Stimulated activated CD4-positive, alpha-beta T cell treated with anti-CD3 and anti-CD28 coated beads, TNF-alpha, amount 100 ng/mL, for 48 hours (primary cell): ENCODE data around the gene NMRAL1.

Experiments
- DNase-seq, 3 donors: peaks; one replicate each; pipeline ENCODE4 v3.0.0-alpha.2; 2020; ENCODE audit warnings: low read depth in 3 of 3

The NMRAL1 gene

DNA sequence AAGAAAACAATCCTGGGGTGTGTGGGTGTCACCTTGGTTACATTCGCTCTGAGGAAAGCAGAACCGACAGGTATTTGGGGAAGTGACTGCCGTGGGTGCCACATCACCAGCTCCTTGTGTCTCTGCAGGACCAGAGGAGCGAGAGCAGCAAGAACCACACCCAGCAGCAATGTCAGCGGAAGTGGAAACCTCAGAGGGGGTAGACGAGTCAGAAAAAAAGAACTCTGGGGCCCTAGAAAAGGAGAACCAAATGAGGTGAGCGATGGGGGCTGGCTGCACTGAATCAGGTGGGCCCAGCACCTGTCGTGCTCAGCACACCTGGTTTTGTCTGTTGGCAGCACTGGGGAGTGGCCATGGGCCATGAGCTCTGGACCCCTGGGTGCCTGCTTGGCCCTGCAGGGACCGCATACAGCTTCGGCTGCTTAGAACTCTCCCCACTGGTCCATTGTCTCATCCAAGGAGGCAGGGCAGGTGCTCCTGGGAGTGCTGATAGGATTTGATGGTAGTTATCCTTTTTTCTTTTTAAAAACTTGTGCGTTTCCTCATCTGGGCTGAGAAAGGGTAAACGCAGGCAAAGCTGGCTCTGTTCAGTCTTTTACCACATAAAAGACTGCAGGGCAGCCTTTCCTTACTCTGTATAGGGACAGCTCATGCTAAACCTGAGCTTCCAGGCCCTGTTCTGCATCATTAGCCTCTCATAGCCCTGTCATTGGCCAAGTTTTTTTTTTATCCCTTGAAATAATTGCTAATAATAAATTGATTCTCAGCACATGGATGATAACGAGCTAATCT lies 31.1 kb upstream of the NMRAL1 start:
- peak; percentile 19 to 52 (median 48) for DNase-seq

DNA sequence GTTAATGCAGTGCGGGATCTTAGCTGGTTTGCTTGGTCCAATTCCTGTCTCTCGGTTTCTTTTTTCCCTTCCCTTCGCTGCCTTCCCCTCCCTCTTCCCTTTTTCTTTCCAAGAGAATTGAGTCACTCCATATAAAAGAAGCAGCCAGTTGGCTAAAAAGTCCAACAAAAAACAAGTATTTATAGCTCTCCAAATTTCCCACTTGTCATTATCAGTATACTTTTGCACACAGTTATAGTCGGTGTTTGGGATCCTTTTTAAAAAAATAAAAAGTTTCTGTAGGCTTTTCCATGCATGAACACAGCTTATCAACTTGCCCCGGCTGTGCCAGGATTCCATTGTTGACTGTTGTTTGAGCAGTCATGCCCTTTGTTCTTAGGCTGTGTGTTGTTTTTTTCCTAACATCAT lies 26.6 kb upstream of the NMRAL1 start:
- no peak for DNase-seq

DNA sequence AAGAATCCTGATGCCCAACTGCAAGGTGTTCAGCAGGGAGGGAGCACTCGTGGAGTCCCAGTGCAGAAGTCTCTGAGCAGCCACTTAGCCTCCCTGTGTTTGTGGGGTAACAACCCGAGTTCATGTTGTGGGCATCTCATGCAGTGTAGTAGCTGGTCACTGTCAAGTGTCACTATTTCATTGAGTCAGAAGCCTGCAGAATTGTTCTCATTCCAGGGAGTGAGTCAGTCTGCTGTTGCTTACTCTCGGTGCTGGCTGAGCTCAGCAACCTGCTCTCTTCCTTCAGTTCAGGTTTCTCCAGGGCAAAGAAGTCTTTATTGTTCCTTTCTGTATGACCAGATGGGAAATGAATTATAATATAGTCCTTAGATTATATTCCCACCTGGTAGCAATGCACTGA lies 25.8 kb upstream of the NMRAL1 start:
- no peak for DNase-seq

DNA sequence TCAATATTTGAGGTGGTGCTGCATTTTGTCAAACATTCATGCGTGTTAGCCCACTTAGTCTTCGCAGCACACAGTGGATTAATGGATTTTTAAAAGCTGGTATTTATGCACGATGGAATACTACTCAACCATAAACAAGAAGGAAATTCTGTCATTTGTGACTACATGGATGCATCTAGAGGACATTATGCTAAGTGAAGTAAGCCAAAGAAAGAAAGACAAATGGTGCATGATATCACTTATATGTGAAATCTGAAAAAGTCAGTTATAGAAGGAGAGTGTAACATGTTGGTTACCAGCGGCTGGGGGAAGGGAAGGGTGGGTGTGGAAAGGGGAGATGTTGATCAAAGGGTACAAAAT lies 24.8 kb upstream of the NMRAL1 start:
- DNase-seq, result no peak

DNA sequence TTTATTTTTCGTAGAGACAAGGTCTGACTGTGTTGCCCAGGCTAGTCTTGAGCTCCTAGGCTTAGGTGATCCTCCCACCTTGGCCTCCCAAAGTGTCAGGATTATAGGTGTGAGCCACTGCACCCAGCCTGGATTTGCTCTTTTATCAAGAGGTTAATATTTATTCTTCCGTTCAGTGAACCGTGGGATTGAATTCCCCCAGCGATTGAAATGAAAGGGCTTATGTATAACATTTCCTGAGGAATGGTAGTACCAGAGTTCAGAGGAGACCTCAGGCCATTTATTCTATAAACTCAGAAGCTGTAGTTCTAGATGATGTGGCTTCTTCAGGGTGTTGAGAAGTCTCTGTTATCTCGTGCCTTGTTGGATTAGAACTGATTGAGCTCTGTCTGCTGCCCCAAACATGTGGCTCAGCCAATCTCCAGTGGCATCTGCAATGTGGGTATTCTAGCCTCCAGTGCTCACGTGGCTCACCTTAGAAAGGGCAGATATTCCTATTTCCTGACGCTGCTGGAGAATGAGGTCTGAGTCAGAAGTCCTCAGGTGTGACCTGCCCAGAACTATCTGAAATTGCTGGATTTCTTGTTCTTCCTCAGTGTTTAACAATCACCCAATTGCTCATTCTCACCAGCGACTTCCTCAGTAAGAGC lies 24.2 kb upstream of the NMRAL1 start:
- no peak for DNase-seq

DNA sequence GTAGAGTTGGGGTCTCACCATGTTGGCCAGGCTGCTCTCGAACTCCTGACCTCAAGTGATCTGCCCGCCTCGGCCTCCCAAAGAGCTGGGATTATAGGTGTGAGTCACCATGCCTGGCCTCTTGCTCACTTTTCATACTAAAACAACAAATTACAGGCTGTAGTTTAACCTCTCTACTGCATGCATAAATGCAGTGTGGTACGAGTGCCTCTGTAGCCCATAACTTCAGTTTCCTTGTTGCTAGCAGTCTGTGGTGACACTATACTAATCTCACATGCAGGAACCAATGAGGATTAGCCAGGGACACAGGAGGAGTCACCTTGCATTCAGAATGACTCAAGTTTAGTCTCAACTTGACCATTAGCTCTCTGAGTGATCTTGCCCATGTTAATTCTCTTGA lies 21.9 kb upstream of the NMRAL1 start:
- no peak for DNase-seq

DNA sequence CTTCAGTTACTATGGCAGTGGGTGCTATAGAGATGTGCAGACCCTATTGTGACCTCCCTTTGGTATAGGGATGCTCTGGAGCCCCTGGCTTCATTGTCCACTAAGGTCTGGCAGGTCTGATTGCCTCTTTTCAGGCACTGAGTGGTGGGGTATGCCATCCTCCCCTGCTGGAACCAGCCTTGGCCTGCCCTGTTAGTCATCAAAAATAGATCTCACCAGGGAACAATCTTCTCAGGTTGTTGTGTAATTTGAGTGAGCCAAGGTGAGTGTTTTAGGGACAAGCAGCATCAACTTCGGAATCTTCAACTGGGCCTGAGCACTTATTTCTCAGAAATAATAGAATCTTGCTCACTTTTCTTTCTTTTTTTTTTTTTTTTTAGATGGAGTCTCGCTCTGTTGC lies 21.3 kb upstream of the NMRAL1 start:
- DNase-seq, result no peak

DNA sequence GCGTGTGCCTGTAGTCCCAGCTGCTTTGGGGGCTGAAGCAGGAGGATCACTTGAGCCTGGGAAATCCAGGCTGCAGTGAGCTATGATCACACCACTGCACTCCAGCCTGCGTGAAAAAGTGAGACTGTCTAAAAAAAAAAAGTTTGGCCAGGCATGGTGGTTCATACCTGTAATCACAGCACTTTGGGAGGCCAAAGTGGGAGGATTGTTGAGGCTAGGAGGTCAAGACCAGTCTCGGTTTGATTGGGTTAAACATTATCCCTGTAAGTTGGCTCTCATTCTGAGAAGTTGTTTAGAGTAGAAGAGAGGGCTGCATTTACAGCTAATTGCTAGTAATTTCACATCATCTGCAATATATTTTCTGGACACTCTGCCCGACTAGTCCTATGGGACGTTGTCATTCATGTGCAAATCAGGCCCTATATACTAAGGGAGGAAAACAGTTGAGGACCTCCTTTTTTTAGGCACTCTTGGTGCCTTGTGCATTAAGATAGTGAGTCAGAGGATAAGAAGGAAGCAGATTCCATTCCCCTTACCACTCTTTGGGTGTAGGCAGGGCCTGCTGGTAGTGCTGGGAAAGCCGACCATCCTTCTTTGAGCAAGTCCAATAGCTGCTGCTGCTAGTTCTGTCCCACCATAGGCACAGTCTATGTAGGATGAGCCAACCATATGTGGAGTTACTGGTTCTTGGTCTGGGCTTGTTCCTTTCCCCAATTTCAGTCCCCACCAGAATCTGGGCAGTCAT lies 20.5 kb upstream of the NMRAL1 start:
- DNase-seq, result no peak

DNA sequence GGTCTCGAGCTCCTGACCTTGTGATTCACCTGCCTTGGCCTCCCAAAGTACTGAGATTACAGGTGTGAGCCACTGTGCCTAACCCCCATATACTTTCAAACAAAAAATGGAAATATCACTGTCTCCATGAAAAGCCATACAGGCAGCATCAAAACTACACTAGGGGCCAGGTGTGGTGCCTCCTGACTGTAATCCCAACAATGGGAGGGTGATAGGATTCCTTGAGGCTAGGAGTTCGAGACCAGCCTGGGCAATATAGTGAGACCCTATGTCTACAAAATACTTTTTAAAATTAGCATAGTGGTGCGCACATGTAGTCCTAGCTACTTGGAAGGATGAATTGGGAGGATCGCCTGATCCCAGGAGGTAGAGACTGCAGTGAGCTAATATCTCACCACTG lies 17.5 kb upstream of the NMRAL1 start:
- no peak for DNase-seq

DNA sequence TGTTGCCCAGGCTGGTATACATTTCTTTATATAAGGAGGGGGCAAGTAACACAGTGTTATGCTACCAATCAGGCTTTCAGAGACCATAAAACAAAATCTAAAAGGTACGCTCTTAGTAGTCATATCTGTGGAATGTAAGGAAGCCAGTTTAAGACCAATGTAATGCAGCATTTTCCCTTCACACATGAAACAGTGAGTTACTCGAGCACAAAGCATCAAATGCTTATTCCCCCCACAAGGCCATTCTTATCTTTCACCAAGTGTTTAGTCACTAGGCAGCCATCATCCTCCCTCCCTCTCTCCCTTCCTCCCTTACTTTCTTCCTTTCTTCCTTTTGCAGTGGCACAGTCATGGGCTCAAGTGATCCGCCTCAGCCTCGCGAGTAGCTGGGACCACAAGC lies 14.6 kb upstream of the NMRAL1 start:
- DNase-seq, result no peak

DNA sequence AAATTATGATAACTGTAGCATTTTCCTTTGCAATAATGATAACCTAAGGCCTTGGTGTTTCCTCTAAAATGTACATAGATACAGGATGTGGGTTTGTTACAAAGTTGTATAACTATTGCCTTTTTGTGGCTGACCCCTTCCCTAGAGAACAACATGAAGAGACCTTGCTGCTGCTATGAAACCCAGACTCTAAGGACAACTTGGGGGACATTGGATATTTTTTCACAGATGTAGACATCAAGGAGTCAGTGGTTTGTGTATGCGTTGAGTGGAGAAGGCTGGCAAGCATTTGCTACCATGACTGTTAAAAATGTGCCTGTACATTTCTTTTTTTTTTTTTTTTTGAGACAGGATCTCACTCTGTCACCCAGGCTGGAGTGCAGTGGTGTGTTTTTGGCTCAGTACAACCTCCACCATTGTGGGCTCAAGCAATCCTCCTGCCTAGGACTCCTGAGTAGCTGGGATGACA lies 14.1 kb upstream of the NMRAL1 start:
- no peak for DNase-seq

DNA sequence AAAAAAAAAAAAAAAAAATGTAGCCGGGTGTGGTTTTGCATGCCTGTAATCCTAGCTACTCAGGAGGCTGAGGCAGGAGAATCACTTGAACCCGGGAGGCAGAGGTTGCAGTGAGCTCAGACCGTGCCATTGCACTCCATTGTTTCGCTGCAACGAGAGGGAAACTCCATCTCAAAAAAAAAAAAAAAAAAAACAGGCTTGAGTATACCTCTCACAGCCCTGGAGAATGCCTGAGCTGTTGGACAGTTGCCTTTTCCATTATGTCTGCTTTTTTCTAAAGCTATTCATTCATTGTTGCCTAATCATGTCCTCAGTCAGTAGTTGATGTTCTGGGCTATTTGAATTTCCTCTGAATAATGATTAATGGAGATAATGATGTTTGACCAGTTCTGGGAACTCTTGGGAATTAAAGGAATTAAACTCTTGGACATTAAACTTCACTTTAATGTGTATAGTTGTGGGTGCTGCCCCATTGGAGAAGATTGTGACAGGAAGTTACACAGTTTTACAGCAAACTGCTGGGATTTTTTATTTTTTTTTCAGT lies 13.6 kb upstream of the NMRAL1 start:
- DNase-seq, result no peak

DNA sequence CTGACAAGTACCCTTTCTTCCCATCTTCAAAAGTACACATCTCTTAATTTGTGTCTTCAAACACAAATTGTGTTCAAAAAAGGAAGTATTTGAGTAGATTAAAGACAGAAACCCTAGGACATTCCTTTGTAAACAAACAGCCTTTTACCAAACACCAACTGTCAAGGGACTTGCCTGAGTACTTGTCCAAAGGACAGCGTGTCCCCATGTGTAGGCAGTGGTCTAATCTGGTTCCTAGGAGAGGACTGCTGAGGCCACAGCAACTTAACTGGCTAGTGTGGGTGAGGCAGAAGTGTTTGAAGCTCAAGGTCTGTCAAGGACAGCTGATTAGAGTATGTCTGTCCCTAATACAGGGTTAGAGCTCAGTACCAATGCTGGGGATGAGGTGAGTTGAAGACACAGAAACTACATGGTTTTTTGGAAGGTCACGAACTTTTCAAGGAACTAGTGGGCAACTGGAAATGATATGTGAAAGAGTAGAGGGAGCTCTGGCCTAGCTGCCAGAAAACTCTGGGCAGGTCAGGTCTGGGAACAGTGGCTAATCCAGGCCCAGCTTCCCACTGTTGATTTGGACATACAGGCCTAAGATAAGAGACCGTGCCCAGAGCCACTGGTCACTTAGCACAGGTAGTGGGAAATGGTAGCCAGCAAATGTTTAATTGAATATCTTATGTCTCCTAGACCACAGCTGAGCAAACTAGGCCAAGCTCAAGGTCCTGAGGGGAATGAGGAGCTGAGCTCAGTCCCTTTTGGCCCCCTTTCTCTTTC lies 11.9 kb upstream of the NMRAL1 start:
- no peak for DNase-seq

DNA sequence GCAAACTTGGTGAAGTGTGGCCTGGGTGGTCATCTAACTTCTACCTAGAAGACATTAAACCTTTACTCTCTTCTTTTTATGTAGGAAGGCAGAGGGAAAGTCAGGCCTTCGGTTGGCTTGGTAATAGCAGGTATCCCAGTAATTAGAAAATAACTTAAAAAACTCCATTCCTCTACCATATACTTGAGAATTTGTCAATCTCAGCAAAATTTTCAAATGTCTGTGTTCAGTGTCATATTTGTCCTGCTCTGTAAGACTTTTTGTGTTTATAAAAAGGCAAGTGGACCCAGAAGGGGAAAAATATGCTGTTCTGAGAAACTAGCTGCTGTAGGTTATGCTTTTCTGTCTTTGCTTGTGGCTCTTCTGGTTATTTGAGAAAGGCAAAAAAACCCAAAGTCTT lies 7.5 kb upstream of the NMRAL1 start:
- DNase-seq, result no peak

DNA sequence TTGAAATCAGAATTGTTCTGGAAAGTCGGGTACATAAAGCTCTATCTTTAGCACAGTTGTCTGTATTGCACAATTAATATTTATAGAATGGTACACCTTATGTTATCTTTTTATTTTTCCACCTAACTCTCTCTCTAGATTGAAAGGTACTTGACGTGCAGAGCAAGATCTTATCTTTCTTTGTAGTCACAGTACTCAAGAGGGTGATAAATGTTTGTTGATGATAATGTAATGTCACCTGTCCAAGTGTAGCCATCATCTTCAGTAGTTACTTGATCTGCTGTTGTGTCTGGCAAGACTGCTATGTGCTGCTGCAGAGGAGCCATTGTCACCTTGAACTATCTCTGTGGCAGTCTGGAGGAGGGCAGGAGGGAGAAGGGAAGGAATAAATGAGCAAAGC lies 7.1 kb upstream of the NMRAL1 start:
- no peak for DNase-seq

DNA sequence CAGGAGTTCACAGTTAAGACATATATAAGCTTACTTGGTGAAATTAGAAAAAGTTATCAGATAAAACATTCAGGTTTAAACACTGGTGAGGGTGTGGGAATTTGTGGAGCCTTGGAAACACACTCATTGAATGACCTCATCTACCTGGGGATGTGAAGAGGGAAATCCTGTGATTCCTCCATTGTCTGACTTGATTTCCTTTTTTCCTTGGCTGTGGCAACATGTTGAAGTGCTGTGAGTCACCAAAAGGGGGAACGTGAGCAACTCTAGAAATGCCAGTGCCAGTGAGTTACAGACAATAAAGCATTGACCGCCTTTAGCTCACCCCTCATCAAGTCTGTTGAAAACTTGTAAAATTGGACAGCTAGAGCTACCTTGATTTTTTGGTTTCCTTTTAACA lies 3.5 kb upstream of the NMRAL1 start:
- no peak for DNase-seq

DNA sequence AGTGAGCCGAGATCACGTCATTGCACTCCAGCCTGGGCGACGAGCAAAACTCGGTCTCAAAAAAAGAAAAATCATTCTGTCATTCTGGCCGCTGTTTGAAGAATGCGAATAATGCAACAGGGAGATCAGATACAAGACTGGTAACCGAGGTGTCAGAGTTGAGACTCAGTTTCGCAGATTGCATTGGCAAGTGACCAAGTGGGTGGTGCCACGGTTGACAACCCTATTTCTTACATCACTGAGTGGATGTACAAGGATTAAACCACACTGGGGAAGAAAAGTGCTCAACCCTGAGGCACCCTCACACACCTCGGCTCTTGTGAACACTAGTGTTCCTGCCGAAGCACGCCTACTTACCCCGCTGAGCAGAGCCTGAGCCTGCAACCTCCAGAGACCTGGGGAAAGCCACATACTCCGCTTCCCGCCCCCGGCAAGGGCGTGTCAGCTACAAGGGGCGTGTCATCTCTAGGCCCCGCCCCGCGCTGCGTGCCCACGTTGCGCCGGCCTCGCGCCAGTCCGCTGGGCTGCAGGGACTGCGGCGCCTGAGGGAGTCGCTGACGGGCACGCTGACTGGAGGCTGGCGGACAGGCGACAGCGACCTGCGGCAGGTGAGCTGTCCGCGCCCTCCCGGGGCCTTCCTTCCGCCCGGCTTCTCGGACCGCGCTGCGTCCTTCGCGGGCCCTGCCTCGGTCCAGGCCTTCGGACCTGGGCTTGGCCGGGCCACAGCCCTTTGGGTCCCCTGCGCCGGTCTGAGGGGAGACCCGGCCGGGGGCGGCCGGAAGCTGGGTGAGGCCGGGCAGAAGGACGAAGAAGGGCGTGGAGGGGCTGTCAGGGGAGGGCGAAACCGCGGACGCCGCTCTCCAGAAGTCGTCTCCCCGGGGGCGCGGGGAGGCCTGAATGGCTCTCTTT lies 1.7 kb upstream of the NMRAL1 start, which contains the start of gene HMOX2:
Gene HMOX2, plus strand, starts transcription at position 519 of the 909 bp plus-strand sequence. CDS start 29,127 bp downstream, outside the sequence.
- peak; percentile 88 to 94 (median 91) for DNase-seq

DNA sequence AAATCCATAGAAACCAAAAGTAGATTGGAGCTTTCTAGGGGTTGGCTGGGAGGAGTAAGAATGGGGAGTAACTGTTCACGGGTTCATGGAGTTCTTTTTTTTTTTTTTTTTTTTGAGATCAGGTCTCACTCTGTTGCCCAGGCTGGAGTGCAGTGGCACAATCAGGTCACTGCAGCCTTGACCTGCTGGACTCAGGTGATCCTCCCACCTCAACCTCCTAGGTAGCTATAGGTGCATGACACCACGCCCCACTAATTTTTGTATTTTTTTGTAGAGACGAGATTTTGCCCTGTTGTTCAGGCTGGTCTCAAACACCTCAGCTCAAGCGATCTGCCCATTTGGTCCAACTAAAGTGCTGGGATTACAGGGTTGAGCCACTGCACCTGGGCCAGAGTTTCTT lies 1.5 kb downstream of the NMRAL1 start:
- DNase-seq, result no peak

DNA sequence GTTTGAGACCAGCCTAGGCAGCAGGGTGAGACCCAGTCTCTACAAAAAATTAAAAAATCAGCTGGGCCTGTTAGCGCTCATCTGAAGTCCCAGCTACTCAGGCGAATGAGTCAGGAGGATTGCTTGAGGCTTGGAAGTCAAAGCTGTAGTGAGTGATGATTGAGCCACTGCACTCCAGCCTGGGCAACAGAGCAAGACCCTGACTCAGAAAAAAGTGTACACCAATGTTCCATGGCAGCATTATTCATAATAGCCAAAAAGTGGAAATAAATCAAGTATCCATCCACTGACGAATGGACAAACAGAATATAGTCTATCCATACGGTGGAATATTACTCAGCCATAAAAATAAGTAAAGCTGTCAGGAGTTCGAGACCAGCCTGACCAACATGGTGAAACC lies 2.6 kb downstream of the NMRAL1 start:
- no peak for DNase-seq

DNA sequence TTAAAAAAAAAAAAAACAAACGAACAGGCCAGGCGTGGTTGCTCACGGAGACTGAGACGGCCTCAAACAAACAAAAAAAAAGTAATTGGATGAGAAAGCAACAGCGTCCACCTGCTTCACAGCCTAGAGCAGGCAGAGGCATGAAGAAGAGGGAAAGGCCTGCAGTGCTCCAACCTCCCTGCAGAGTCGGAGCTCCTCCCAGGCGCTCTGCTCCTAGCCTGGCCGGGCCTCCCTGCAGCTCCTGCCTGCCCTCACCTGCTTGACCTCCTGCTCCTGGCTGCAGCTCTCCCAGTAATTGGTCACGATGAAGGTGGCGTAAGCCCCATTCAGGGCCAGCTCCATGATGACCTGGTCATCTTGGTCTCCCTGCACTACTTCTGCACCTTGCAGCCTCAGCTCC lies 5.5 kb downstream of the NMRAL1 start:
- no peak for DNase-seq

DNA sequence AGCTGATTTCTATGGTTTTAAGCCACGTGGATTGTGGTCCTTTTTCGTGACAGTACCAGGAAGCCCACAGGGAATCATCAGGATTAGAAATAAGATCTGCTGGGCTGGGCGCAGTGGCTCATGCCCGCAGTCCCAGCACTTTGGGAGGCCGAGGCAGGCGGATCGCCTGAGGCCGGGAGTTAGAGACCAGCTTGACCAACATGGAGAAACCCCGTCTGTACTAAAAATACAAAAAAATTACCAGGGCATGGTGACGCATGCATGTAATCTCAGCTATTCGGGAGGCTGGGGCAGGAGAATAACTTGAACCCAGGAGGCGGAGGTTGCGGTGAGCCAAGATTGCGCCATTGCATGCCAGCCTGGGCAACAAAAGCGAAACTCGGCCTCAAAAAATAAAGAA lies 6.5 kb downstream of the NMRAL1 start:
- no peak for DNase-seq
